Ascending aorta (tissue), 2 donors: ENCODE results near the gene MGAT3. TPM values are rescaled to one million over a fixed set of nuclear protein-coding genes. Genes with fewer than 3 reads are reported as not detected.

Source experiments
- DNase-seq, 2 donors: peaks; one replicate each; pipeline ENCODE4 v3.0.0-alpha.2; 2019; ENCODE audit warnings: low spot score in 2 of 2
- H3K27ac ChIP-seq, 2 donors: fragments of 200-600 bp; sonication (generic); one replicate each; pipeline ENCODE4 v1.5.1; 2016 to 2017; ENCODE audit warnings: mild to moderate bottlenecking in 1 of 2
- H3K27me3 ChIP-seq: fragments of 200-600 bp; sonication (generic); one replicate; pipeline ENCODE4 v1.5.1; 2017
- H3K36me3 ChIP-seq, 2 donors: fragments of 200-600 bp; sonication (generic); one replicate each; pipeline ENCODE4 v1.5.1; 2016
- H3K4me1 ChIP-seq, 2 donors: fragments of 200-600 bp; sonication (generic); one replicate each; pipeline ENCODE4 v1.5.1; 2016 to 2017; ENCODE audit warnings: mild to moderate bottlenecking in 1 of 2
- H3K4me3 ChIP-seq, 2 donors: fragments of 200-600 bp; sonication (generic); one replicate each; pipeline ENCODE4 v1.5.1; 2016 to 2017; ENCODE audit warnings: mild to moderate bottlenecking in 1 of 2
- H3K9me3 ChIP-seq, 2 donors: fragments of 200-600 bp; sonication (generic); one replicate each; pipeline ENCODE4 v1.5.1; 2016
- intact Hi-C: fragments of 100-400 bp; cut with DNase I; formaldehyde crosslinking; loops from one replicate; pipeline ENCODE4 v1.15.1; 2023
- total RNA-seq: library from RNA; depleted of rRNA; stranded (reverse); fragments of >200 nt; gene quantifications from one replicate; pipeline ENCODE4 v1.1.0, GENCODE V29; 2016
- TF ChIP-seq, protein P1 (sequence below), 3 experiments: fragments of 200-600 bp in 2 of 3; fragments of 450-650 bp in 1 of 3; sonication (generic) in 2 of 3; IDR thresholded peaks; one replicate each; pipeline ENCODE4 v1.5.1; 2016 to 2019; ENCODE audit warnings: antibody characterized with exemption in 3 of 3, mild to moderate bottlenecking in 1 of 3, moderate library complexity in 1 of 3

The MGAT3 gene
- total RNA-seq, 1 donor from 2014 or later: 9.8 TPM

DNA sequence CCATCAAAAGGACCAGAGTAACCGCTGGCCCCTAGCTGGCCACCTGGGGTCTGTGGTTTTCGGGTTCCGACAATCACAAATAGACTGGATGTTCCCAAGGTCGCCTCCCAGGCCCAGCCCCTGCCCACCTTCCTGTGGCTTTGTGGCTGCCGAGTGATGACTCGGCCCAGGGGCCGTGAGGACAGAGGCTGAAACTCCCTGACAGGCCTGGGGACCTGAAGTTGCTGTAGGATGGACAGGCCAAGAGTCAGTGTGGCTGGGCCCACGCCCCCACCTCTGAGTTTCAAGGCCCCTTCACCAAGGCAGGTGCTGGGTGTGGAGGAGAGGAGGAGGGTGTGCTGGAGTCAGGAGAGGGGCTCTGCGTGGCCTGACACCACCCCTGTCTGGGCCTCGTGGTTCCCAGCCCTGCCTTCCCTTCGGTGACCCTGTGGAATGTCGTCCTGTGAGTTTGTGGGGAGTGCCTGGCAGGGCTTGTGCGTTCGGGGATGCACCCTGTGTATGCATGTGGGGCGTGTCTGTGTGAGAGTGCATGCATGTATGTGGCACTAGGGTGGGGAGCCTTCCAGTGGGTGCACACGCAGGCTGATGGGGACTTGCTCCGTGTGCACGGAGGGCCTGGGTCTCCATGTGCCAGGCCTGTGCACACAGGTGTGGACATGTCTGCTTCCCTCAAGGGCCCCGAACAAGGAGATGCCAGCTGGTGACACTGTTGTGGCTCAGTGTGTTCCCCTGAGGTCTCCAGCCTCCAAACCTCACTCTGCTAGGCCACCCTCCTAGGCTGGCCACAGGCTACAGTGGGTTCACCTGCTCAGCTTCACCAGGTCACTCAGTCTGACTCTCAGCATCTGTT is 8.4 kb upstream of the MGAT3 start:
- TF ChIP-seq, protein P1, sequence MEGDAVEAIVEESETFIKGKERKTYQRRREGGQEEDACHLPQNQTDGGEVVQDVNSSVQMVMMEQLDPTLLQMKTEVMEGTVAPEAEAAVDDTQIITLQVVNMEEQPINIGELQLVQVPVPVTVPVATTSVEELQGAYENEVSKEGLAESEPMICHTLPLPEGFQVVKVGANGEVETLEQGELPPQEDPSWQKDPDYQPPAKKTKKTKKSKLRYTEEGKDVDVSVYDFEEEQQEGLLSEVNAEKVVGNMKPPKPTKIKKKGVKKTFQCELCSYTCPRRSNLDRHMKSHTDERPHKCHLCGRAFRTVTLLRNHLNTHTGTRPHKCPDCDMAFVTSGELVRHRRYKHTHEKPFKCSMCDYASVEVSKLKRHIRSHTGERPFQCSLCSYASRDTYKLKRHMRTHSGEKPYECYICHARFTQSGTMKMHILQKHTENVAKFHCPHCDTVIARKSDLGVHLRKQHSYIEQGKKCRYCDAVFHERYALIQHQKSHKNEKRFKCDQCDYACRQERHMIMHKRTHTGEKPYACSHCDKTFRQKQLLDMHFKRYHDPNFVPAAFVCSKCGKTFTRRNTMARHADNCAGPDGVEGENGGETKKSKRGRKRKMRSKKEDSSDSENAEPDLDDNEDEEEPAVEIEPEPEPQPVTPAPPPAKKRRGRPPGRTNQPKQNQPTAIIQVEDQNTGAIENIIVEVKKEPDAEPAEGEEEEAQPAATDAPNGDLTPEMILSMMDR (IDR thresholded peaks at IDR 0.05): no peak
- no peak overlapping the region for H3K27ac ChIP-seq
- no peaks in the 10 kb centered on the region for H3K27me3 ChIP-seq
- no peaks in the 10 kb centered on the region for H3K9me3 ChIP-seq
- DNase-seq: no peak
- no peaks in the 10 kb centered on the region for H3K4me1 ChIP-seq
- no peaks in the 10 kb centered on the region for H3K36me3 ChIP-seq
- H3K4me3 ChIP-seq: no peak overlapping the region
- intact Hi-C loops: no loop called here

DNA sequence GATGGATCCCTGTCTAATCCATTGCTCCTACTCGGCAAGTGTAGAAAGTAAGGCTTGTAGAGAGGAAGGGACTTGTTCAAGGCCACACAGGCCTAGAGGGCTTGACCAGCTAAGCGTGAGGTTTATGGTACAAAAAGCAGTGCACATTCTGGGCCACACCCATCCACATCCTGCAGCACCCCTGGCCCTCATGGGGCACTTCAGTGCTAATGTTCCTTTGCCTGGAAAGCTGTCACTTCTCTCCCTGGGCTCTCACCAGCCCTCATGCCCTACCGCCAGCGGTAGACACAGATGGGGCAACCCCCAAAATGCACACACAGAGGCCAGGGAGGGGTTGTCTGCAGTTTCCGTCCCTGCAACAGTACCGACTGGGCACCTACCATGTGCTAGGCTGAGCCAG is 7.1 kb upstream of the MGAT3 start:
- TF ChIP-seq, protein P1 (IDR thresholded peaks at IDR 0.05): no peak
- intact Hi-C loops: no loop called here
- Histone ChIP-seq H3K27me3 (no peaks in the 10 kb centered on the region), H3K4me1 (no peaks in the 10 kb centered on the region), H3K27ac (no peak overlapping the region), H3K4me3 (no peak overlapping the region), H3K36me3 (no peaks in the 10 kb centered on the region), H3K9me3 (no peaks in the 10 kb centered on the region)
- DNase-seq: no peak

DNA sequence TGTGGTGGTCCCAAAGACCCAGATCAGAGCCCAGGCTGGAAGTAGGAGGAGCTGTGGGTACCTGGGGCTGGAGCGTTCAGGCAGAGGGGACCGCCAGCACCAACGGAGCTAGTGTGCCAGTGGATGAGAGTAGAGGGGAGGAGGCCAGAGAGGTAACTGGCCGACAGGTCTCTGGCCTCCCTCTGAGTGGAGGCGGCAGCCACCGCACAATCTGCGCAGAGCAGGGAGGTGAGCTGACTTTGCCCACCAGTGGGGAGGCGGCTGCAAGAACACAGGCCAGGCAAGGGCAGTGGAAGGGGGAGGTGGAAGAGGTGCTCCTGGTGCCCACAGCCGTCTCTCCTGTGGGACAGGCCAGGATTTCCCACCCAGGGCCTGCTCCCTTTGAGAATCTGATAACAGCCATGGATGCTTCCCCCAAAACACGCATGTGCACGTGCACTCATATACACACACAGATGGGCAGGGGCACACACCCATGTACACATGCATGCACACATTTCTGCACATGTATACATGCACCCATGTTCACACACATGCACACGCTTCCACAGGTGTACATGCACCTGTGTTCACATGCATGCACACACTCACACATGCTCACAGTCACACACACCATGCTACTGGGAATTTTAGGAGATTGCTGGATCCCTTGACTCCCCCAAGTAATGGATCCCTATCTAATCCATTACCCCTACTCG is 6.4 kb upstream of the MGAT3 start:
- Histone ChIP-seq H3K4me3 (no peak overlapping the region), H3K4me1 (no peaks in the 10 kb centered on the region), H3K36me3 (no peaks in the 10 kb centered on the region), H3K27ac (no peak overlapping the region), H3K9me3 (no peaks in the 10 kb centered on the region), H3K27me3 (no peaks in the 10 kb centered on the region)
- TF ChIP-seq, protein P1 (IDR thresholded peaks at IDR 0.05): no peak
- intact Hi-C loops: no loop called here
- no peak for DNase-seq

DNA sequence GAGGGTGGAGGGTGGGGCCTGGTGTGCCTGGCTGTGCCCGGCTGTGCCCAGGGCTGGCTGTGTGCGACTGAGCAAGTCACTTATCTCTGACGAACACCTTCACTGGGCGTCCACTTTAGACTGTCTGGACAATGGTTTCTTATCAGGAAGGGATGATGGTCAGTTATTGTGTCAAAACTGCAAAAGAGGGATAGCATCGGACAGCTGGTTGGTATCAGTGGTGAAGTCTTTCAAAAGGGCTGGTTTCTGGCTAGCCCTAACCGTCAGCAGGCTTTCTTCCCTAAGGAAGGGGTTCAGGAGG is 4.1 kb upstream of the MGAT3 start:
- TF ChIP-seq, protein P1 (IDR thresholded peaks at IDR 0.05): no peak
- Histone ChIP-seq H3K27ac (no peak overlapping the region), H3K27me3 (no peaks in the 10 kb centered on the region), H3K4me1 (no peaks in the 10 kb centered on the region), H3K9me3 (no peaks in the 10 kb centered on the region), H3K36me3 (no peaks in the 10 kb centered on the region), H3K4me3 (no peak overlapping the region)
- no peak for DNase-seq
- intact Hi-C loops: no loop called here

DNA sequence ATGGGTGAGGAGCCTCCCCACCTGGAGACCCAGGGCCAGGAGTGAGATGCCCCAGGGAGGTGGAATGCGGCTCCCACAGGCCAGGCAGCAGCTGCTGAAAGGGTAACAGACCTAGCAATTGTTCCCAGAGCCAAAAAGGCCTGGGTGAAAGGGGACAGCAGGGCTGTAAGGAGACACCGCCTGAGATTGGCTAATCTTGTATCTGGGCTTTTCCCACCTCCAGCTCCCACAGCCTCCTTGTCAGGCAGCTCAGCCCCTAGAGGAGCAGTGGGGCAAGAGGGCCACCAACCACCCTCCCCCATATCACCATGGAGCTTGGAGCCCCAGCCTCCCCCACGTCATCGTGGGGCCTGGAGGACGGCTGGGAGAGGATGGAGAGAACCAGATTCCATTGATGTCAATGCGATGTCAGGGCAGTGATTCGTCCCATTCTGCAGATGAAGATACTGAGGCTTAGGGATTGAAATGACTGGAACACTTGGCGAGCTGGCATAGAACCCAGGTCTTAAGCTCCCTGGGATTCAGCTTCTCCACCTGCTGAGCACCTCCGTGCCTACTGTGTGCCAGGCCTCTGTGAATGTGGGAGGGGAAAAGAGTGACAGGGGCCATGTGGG is 2.9 kb upstream of the MGAT3 start:
- Histone ChIP-seq H3K9me3 (no peaks in the 10 kb centered on the region), H3K36me3 (no peaks in the 10 kb centered on the region), H3K4me3 (no peak overlapping the region), H3K4me1 (no peaks in the 10 kb centered on the region), H3K27me3 (peaks cover 8% of the 10 kb centered on the region), H3K27ac (no peak overlapping the region)
- intact Hi-C loops: no loop called here
- DNase-seq: no peak
- TF ChIP-seq, protein P1 (IDR thresholded peaks at IDR 0.05): no peak
